Gastrocnemius medialis (tissue), 4 donors: Measurements from ENCODE around the gene ENPP1. TPM values are rescaled to one million over a fixed set of nuclear protein-coding genes. Genes with fewer than 3 reads are reported as not detected.

Source experiments
- ATAC-seq, 2 donors: fragments of 150-250 bp; one replicate each; pipeline ENCODE4 v1.9.1; 2016
- DNase-seq, 2 donors: peaks; one replicate each; pipeline ENCODE4 v3.0.0-alpha.2; 2019
- H3K27ac ChIP-seq, 4 donors: fragments of 200-600 bp; sonication (generic); 1 replicate in 1 of 4; 2 replicates in 3 of 4; pipeline ENCODE4 v1.5.1; 2016 to 2018; ENCODE audit warnings: mild to moderate bottlenecking in 2 of 4, moderate library complexity in 1 of 4
- H3K27me3 ChIP-seq, 3 donors: fragments of 200-600 bp; sonication (generic) in 2 of 3; 1 replicate in 1 of 3; 2 replicates in 2 of 3; pipeline versions ENCODE4 v1.5.1 to v1.6.0; 2016 to 2019; ENCODE audit warnings: mild to moderate bottlenecking in 1 of 3, moderate library complexity in 1 of 3
- H3K36me3 ChIP-seq, 2 donors: fragments of 200-600 bp; sonication (generic) in 1 of 2; one replicate each; pipeline ENCODE4 v1.5.1; 2017 to 2018
- H3K4me1 ChIP-seq, 2 donors: fragments of 200-600 bp; sonication (generic) in 1 of 2; one replicate each; pipeline ENCODE4 v1.5.1; 2016 to 2017; ENCODE audit warnings: mild to moderate bottlenecking in 2 of 2
- H3K4me3 ChIP-seq, 4 donors: fragments of 200-600 bp; sonication (generic) in 3 of 4; 1 replicate in 1 of 4; 2 replicates in 3 of 4; pipeline ENCODE4 v1.5.1; 2016 to 2019; ENCODE audit warnings: mild to moderate bottlenecking in 2 of 4
- H3K9me3 ChIP-seq, 3 donors: fragments of 200-600 bp; sonication (generic) in 2 of 3; 1 replicate in 1 of 3; 2 replicates in 2 of 3; pipeline ENCODE4 v1.5.1; 2016 to 2019
- CTCF ChIP-seq, 5 experiments: fragments of 450-650 bp in 3 of 5; fragments of 200-600 bp in 2 of 5; sonication (generic) in 2 of 5; IDR thresholded peaks in 4 of 5; conservative IDR thresholded peaks in 1 of 5; 1 replicate in 4 of 5; 2 replicates in 1 of 5; pipeline ENCODE4 v1.5.1; 2016 to 2019; ENCODE audit warnings: antibody characterized with exemption in 5 of 5, mild to moderate bottlenecking in 3 of 5, moderate library complexity in 3 of 5
- POLR2A ChIP-seq, 2 donors: fragments of 450-650 bp; IDR thresholded peaks; one replicate each; pipeline ENCODE4 v1.6.1; 2017; ENCODE audit warnings: antibody characterized with exemption in 2 of 2, mild to moderate bottlenecking in 2 of 2, moderate library complexity in 2 of 2
- in situ Hi-C, 4 donors: fragments of 200-750 bp; cut with MboI; loops; one replicate each; pipeline versions ENCODE4 v1.15.0 to v1.8.0; 2017; ENCODE audit warnings: low sequenced_read_pairs in 4 of 4
- intact Hi-C: fragments of 100-400 bp; cut with DNase I; formaldehyde crosslinking; loops from one replicate; pipeline ENCODE4 v1.15.1; 2023; ENCODE audit warnings: low total_unique reads
- total RNA-seq, 4 donors: library from RNA; depleted of rRNA; stranded (reverse); fragments of >200 nt; gene quantifications; one replicate each; pipeline versions ENCODE4 v1.1.0 to v1.2.3, GENCODE V29; 2016

The ENPP1 gene
- total RNA-seq, 4 donors from 2014 or later, result 3.1 to 5.0 (median 4.0) TPM

GRCh38 chr6:131792091-131792496, 15.7 kb upstream of the ENPP1 start:
- no peaks in the 10 kb centered on the region for H3K4me1 ChIP-seq
- ATAC-seq (no peak), DNase-seq (no peak)
- H3K27me3 ChIP-seq, result no peaks in the 10 kb centered on the region
- H3K36me3 ChIP-seq, result no peaks in the 10 kb centered on the region
- in situ Hi-C loops (no loop called here), intact Hi-C loops (no loop called here)
- H3K27ac ChIP-seq, result no peak overlapping the region
- H3K9me3 ChIP-seq, result no peaks in the 10 kb centered on the region
- no peak overlapping the region for H3K4me3 ChIP-seq
- TF ChIP-seq POLR2A (IDR thresholded peaks at IDR 0.05) (no peak), CTCF (IDR thresholded peaks at IDR 0.05 in 4 of 5, conservative IDR thresholded peaks at IDR 0.05 in 1 of 5) (no peak)

- H3K36me3 ChIP-seq, result no peaks in the 10 kb centered on the region
- H3K9me3 ChIP-seq, result no peaks in the 10 kb centered on the region
- intact Hi-C loops, result no loop called here
- H3K27ac ChIP-seq, result no peak overlapping the region
- no peaks in the 10 kb centered on the region for H3K4me1 ChIP-seq
- in situ Hi-C loops, result no loop called here
- TF ChIP-seq POLR2A (IDR thresholded peaks at IDR 0.05) (no peak), CTCF (IDR thresholded peaks at IDR 0.05 in 4 of 5, conservative IDR thresholded peaks at IDR 0.05 in 1 of 5) (no peak)
- no peaks in the 10 kb centered on the region for H3K27me3 ChIP-seq
- H3K4me3 ChIP-seq, result no peak overlapping the region
- DNase-seq (no peak), ATAC-seq (no peak)
Measured at GRCh38 chr6:131795366-131795765, 12.5 kb upstream of the ENPP1 start.

- Histone ChIP-seq H3K27me3 (no peaks in the 10 kb centered on the region), H3K27ac (no peak overlapping the region), H3K9me3 (no peaks in the 10 kb centered on the region), H3K4me3 (no peak overlapping the region), H3K4me1 (no peaks in the 10 kb centered on the region), H3K36me3 (no peaks in the 10 kb centered on the region)
- no peak for TF ChIP-seq POLR2A (IDR thresholded peaks at IDR 0.05)
- no peak for TF ChIP-seq CTCF (IDR thresholded peaks at IDR 0.05 in 4 of 5, conservative IDR thresholded peaks at IDR 0.05 in 1 of 5)
- no peak for ATAC-seq
- in situ Hi-C loops (no loop called here), intact Hi-C loops (no loop called here)
- DNase-seq, result no peak
Measured at GRCh38 chr6:131802347-131802746, 5.5 kb upstream of the ENPP1 start.

DNA sequence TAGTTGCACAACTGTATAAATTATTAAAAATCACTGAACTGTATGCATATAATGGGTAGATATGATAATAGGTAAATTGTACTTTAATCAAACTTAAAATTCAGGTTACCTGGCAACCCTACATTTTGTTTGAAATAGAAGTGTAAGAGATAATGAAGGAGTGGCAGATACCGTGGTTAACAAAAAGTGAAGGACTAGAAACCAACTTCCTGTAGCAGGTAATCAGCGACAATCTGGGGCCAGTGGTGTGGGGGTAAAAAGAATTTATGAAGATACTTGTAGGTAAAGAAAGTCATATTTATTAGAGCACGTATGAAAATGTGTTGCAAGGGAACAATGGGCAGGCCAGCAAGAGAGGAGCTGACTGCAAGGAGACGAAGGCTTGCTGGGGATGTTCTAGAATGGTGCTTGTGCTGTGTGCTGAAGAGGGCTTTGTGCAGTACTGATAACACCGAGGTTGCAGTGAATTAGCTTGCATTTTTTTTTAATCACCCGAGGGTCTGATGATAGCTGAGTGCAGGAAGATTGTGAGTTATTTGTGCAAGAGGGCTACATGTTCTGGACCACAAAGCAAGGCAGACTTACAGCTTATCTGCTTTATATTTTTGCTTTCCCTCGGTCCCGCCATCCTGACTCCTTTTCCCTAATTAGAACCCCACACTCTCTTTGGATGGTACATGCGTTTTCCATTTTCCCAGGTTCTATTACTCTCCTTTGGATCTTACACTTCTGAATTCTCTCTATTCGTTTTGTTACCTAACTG, 4.6 kb upstream of the ENPP1 start:
- H3K27me3 ChIP-seq, result no peaks in the 10 kb centered on the region
- H3K4me3 ChIP-seq, result no peak overlapping the region
- H3K4me1 ChIP-seq, result no peaks in the 10 kb centered on the region
- no peaks in the 10 kb centered on the region for H3K36me3 ChIP-seq
- DNase-seq (no peak), ATAC-seq (no peak)
- no peak overlapping the region for H3K27ac ChIP-seq
- in situ Hi-C loops, result no loop called here
- TF ChIP-seq CTCF (IDR thresholded peaks at IDR 0.05 in 4 of 5, conservative IDR thresholded peaks at IDR 0.05 in 1 of 5), result no peak
- no peak for TF ChIP-seq POLR2A (IDR thresholded peaks at IDR 0.05)
- intact Hi-C loops, result no loop called here
- no peaks in the 10 kb centered on the region for H3K9me3 ChIP-seq

GRCh38 chr6:131804131-131804530, 3.7 kb upstream of the ENPP1 start:
- Histone ChIP-seq H3K4me1 (peaks cover 0 to 7% of the 10 kb centered on the region in 2 donors), H3K4me3 (no peak overlapping the region), H3K9me3 (no peaks in the 10 kb centered on the region), H3K27me3 (no peaks in the 10 kb centered on the region), H3K36me3 (no peaks in the 10 kb centered on the region), H3K27ac (no peak overlapping the region)
- in situ Hi-C loops (no loop called here), intact Hi-C loops (no loop called here)
- DNase-seq (no peak), ATAC-seq (no peak)
- TF ChIP-seq POLR2A (IDR thresholded peaks at IDR 0.05), result no peak
- no peak for TF ChIP-seq CTCF (IDR thresholded peaks at IDR 0.05 in 4 of 5, conservative IDR thresholded peaks at IDR 0.05 in 1 of 5)
